ENCODE measurements around the gene ADGRG6.
"Not testable (repeated sequence)": the region's sequence is repeated elsewhere in the genome, so short reads cannot be mapped to it uniquely, and the experiment has no call there.

ADGRG6 gene

DNA sequence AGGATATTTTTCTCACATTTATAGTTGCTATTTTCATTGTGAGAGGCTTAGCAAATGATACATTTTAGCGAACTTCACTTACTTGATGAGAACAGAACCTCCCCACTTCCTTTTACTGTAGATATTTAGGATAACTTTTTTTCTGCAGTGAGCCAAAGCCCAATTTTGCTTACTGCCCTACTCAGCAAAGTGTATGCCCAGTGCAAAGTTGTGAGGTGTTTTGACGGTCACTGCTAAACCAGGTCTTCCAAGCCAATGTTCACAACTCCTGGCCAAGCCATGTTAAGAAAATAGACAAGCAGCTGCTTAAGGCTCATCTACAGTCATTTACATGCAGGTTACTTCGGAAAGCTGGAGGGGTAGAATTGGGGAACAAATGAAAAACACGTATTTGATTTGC, 144.8 kb downstream of the ADGRG6 start (continued):
- TF ChIP-seq ZNF138 (tag by site-specific recombination; IDR thresholded peaks at IDR 0.05; ENCODE audit: borderline replicate concordance), result no peak

DNA sequence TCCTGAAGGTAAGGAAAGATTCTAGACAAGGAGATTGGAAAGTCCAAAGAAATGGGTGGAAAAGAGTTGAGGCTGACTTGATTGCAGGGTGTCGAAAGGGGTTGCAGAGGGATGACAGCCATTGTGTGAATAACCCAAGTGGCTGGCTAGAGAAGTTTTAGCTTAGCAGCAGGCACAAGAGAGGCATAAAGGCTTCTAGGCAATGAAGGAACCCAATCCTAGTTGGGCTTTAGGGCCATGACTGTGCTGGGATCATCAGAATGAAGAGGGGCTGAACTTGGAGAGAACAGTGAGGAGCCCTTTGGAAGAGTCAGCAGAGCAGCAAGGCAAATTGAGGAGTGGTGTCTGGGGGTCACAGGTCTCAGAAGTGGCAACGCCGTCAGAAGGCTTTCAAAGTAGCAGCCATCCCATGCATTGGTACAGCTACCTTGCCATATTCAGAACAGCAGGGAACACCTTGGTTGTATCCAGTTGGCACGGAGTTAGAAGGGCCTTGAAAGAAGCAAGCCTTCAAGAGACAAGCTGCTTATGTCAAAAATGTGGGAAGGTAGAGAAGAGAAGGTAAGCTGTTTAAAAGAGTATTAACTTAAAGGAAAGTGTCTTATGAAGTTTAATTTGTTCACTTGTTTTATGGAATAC, 146.4 kb downstream of the ADGRG6 start:
- H3K9me3 ChIP-seq (ENCODE audit: control insufficient read depth, insufficient read depth, low read depth, low read length), result no peaks in the 10 kb centered on the region
- no peak for TF ChIP-seq ZNF48 (tag by site-specific recombination; IDR thresholded peaks at IDR 0.05)
- no peak for TF ChIP-seq GLI2 (tag by site-specific recombination; IDR thresholded peaks at IDR 0.05; ENCODE audit: borderline replicate concordance, low read depth)
- TF ChIP-seq ZNF2 (tag by site-specific recombination; IDR thresholded peaks at IDR 0.05), result no peak
- TF ChIP-seq ZSCAN4 (tag by site-specific recombination; IDR thresholded peaks at IDR 0.05), result no peak
- no peak for TF ChIP-seq HOXC10 (CRISPR knock-in tag; IDR thresholded peaks at IDR 0.05)
- TF ChIP-seq, protein P1, sequence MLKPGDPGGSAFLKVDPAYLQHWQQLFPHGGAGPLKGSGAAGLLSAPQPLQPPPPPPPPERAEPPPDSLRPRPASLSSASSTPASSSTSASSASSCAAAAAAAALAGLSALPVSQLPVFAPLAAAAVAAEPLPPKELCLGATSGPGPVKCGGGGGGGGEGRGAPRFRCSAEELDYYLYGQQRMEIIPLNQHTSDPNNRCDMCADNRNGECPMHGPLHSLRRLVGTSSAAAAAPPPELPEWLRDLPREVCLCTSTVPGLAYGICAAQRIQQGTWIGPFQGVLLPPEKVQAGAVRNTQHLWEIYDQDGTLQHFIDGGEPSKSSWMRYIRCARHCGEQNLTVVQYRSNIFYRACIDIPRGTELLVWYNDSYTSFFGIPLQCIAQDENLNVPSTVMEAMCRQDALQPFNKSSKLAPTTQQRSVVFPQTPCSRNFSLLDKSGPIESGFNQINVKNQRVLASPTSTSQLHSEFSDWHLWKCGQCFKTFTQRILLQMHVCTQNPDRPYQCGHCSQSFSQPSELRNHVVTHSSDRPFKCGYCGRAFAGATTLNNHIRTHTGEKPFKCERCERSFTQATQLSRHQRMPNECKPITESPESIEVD (tag by site-specific recombination; IDR thresholded peaks at IDR 0.05), result no peak
- no peak for TF ChIP-seq ZNF394 (tag by site-specific recombination; IDR thresholded peaks at IDR 0.05; ENCODE audit: borderline replicate concordance)
- H3K27ac ChIP-seq (ENCODE audit: extremely low read depth, low read depth, low read length), result no peak overlapping the region
- H3K4me1 ChIP-seq (ENCODE audit: control insufficient read depth, insufficient read depth, low read length), result 0 out of 2 replicates have a peak, but pooled peaks cover 3% of the 10 kb centered on the region
- H3K36me3 ChIP-seq (ENCODE audit: control insufficient read depth in 2 of 2, insufficient read depth in 1 of 2, low read length in 2 of 2), result no peaks in the 10 kb centered on the region
- CTCF ChIA-PET, result interaction anchor here (0.6 to 1.2 kb wide), 5 partner anchors 17 to 979 kb away, joined by 3 to 4 read pairs (median 3); no protein-coding TSS in a partner anchor
- no peak overlapping the region for H3K4me3 ChIP-seq (ENCODE audit: low read depth, low read length)
- POLR2A ChIA-PET, result no interaction called here

DNA sequence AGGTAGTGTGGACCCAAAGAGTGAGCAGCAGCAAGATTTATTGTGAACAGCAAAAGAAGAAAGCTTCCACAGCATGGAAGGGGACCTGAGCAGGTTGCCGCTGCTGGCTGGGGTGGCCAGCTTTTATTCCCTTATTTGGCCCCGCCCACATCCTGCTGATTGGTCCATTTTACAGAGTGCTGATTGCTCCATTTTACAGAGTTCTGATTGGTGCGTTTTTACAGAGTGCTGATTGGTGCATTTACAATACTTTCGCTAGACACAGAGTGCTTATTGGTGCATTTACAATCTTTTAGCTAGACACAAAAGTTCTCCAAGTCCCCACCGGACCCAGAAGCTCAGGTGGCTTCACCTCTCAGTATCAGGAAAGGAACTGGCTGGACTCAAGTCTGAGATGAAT, 149.0 kb downstream of the ADGRG6 start:
- POLR2A ChIA-PET; H3K9me3 ChIP-seq (ENCODE audit: control insufficient read depth, insufficient read depth, low read depth, low read length); H3K4me3 ChIP-seq (ENCODE audit: low read depth, low read length); H3K4me1 ChIP-seq (ENCODE audit: control insufficient read depth, insufficient read depth, low read length); H3K36me3 ChIP-seq (ENCODE audit: control insufficient read depth in 2 of 2, insufficient read depth in 1 of 2, low read length in 2 of 2); H3K27ac ChIP-seq (ENCODE audit: extremely low read depth, low read depth, low read length); CTCF ChIA-PET: not testable (repeated sequence)

GRCh38 chr6:142452993-142453392, 151.2 kb downstream of the ADGRG6 start:
- ChIA-PET CTCF (interaction anchor here (0.7 to 2.3 kb wide), 3 partner anchors 22 to 296 kb away, joined by 3 to 11 read pairs (median 3); no protein-coding TSS in a partner anchor), POLR2A (no interaction called here)
- no peaks in the 10 kb centered on the region for H3K36me3 ChIP-seq (ENCODE audit: control insufficient read depth in 2 of 2, insufficient read depth in 1 of 2, low read length in 2 of 2)
- no peak overlapping the region for H3K4me3 ChIP-seq (ENCODE audit: low read depth, low read length)
- no peak overlapping the region for H3K27ac ChIP-seq (ENCODE audit: extremely low read depth, low read depth, low read length)
- no peaks in the 10 kb centered on the region for H3K9me3 ChIP-seq (ENCODE audit: control insufficient read depth, insufficient read depth, low read depth, low read length)
- no peaks in the 10 kb centered on the region for H3K4me1 ChIP-seq (ENCODE audit: control insufficient read depth, insufficient read depth, low read length)
- TF ChIP-seq BCL11B (tag by site-specific recombination; IDR thresholded peaks at IDR 0.05; ENCODE audit: low read depth), result no peak
- no peak for TF ChIP-seq ZNF202 (tag by site-specific recombination; IDR thresholded peaks at IDR 0.05; ENCODE audit: borderline replicate concordance)
- TF ChIP-seq, protein P2, sequence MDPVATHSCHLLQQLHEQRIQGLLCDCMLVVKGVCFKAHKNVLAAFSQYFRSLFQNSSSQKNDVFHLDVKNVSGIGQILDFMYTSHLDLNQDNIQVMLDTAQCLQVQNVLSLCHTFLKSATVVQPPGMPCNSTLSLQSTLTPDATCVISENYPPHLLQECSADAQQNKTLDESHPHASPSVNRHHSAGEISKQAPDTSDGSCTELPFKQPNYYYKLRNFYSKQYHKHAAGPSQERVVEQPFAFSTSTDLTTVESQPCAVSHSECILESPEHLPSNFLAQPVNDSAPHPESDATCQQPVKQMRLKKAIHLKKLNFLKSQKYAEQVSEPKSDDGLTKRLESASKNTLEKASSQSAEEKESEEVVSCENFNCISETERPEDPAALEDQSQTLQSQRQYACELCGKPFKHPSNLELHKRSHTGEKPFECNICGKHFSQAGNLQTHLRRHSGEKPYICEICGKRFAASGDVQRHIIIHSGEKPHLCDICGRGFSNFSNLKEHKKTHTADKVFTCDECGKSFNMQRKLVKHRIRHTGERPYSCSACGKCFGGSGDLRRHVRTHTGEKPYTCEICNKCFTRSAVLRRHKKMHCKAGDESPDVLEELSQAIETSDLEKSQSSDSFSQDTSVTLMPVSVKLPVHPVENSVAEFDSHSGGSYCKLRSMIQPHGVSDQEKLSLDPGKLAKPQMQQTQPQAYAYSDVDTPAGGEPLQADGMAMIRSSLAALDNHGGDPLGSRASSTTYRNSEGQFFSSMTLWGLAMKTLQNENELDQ (tag by site-specific recombination; IDR thresholded peaks at IDR 0.05; ENCODE audit: low read depth), result no peak
- TF ChIP-seq, protein P3, sequence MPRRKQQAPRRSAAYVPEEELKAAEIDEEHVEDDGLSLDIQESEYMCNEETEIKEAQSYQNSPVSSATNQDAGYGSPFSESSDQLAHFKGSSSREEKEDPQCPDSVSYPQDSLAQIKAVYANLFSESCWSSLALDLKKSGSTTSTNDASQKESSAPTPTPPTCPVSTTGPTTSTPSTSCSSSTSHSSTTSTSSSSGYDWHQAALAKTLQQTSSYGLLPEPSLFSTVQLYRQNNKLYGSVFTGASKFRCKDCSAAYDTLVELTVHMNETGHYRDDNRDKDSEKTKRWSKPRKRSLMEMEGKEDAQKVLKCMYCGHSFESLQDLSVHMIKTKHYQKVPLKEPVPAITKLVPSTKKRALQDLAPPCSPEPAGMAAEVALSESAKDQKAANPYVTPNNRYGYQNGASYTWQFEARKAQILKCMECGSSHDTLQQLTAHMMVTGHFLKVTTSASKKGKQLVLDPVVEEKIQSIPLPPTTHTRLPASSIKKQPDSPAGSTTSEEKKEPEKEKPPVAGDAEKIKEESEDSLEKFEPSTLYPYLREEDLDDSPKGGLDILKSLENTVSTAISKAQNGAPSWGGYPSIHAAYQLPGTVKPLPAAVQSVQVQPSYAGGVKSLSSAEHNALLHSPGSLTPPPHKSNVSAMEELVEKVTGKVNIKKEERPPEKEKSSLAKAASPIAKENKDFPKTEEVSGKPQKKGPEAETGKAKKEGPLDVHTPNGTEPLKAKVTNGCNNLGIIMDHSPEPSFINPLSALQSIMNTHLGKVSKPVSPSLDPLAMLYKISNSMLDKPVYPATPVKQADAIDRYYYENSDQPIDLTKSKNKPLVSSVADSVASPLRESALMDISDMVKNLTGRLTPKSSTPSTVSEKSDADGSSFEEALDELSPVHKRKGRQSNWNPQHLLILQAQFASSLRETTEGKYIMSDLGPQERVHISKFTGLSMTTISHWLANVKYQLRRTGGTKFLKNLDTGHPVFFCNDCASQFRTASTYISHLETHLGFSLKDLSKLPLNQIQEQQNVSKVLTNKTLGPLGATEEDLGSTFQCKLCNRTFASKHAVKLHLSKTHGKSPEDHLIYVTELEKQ (tag by site-specific recombination; IDR thresholded peaks at IDR 0.05; ENCODE audit: borderline replicate concordance), result no peak
- TF ChIP-seq ZNF404 (tag by site-specific recombination; IDR thresholded peaks at IDR 0.05), result no peak
- no peak for TF ChIP-seq ZNF521 (tag by site-specific recombination; IDR thresholded peaks at IDR 0.05)
- TF ChIP-seq TRIM28 (IDR thresholded peaks at IDR 0.05; ENCODE audit: borderline replicate concordance, low read length), result no peak
- TF ChIP-seq, protein P4, sequence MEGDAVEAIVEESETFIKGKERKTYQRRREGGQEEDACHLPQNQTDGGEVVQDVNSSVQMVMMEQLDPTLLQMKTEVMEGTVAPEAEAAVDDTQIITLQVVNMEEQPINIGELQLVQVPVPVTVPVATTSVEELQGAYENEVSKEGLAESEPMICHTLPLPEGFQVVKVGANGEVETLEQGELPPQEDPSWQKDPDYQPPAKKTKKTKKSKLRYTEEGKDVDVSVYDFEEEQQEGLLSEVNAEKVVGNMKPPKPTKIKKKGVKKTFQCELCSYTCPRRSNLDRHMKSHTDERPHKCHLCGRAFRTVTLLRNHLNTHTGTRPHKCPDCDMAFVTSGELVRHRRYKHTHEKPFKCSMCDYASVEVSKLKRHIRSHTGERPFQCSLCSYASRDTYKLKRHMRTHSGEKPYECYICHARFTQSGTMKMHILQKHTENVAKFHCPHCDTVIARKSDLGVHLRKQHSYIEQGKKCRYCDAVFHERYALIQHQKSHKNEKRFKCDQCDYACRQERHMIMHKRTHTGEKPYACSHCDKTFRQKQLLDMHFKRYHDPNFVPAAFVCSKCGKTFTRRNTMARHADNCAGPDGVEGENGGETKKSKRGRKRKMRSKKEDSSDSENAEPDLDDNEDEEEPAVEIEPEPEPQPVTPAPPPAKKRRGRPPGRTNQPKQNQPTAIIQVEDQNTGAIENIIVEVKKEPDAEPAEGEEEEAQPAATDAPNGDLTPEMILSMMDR (tag by site-specific recombination; IDR thresholded peaks at IDR 0.05), result no peak
- no peak for TF ChIP-seq ZNF223 (tag by site-specific recombination; IDR thresholded peaks at IDR 0.05)
- TF ChIP-seq ZNF768 (tag by site-specific recombination; IDR thresholded peaks at IDR 0.05), result no peak
- TF ChIP-seq OSR2 (tag by site-specific recombination; IDR thresholded peaks at IDR 0.05), result no peak
